Heart right ventricle (tissue), 16 donors: Measurements from ENCODE around the gene SAA2. TPM values are rescaled to one million over a fixed set of nuclear protein-coding genes. Genes with fewer than 3 reads are reported as not detected.
"Not testable (repeated sequence)": the region's sequence is repeated elsewhere in the genome, so short reads cannot be mapped to it uniquely, and the experiment has no call there.

ENCODE experiments used
- ATAC-seq, 8 donors: fragments of 200-7000 bp; cut with Tn5 transposase; one replicate each; pipeline ENCODE4 v1.9.1; 2020; ENCODE audit warnings: mild to moderate bottlenecking in 8 of 8, moderate library complexity in 8 of 8, moderate number of reproducible peaks in 1 of 8
- DNase-seq, 2 donors: peaks; one replicate each; pipeline ENCODE4 v3.0.0-alpha.2; 2020
- H3K27ac ChIP-seq, 10 donors: fragments of 200-600 bp; sonication (generic) in 2 of 10; one replicate each; pipeline versions ENCODE4 v1.5.0 to v1.8.0; 2020 to 2022; ENCODE audit warnings: mild to moderate bottlenecking in 3 of 10
- H3K27me3 ChIP-seq, 7 donors: fragments of 200-600 bp; one replicate each; pipeline ENCODE4 v1.8.0; 2021 to 2022; ENCODE audit warnings: mild to moderate bottlenecking in 2 of 7
- H3K36me3 ChIP-seq, 9 donors: fragments of 200-600 bp; sonication (generic) in 1 of 9; one replicate each; pipeline versions ENCODE4 v1.5.0 to v1.8.0; 2020 to 2022; ENCODE audit warnings: mild to moderate bottlenecking in 2 of 9
- H3K4me1 ChIP-seq, 9 donors: fragments of 200-600 bp; sonication (generic) in 1 of 9; one replicate each; pipeline versions ENCODE4 v1.5.0 to v1.8.0; 2020 to 2022; ENCODE audit warnings: mild to moderate bottlenecking in 4 of 9
- H3K4me3 ChIP-seq, 10 donors: fragments of 200-600 bp; sonication (generic) in 2 of 10; one replicate each; pipeline versions ENCODE4 v1.5.0 to v1.8.0; 2020 to 2022; ENCODE audit warnings: mild to moderate bottlenecking in 7 of 10, moderate library complexity in 2 of 10
- H3K9me3 ChIP-seq, 11 donors: fragments of 200-600 bp in 10 of 11; sonication (generic) in 2 of 11; one replicate each; pipeline versions ENCODE4 v1.5.0 to v1.8.0; 2013 to 2022; ENCODE audit warnings: mild to moderate bottlenecking in 2 of 11, control low read depth in 1 of 11, moderate library complexity in 1 of 11
- CTCF ChIP-seq, 9 donors: fragments of 200-600 bp; sonication (generic) in 2 of 9; IDR thresholded peaks; one replicate each; pipeline versions ENCODE4 v1.5.0 to v1.8.0; 2021 to 2022; ENCODE audit warnings: antibody characterized with exemption in 9 of 9, mild to moderate bottlenecking in 5 of 9, moderate library complexity in 1 of 9
- WGBS, 2 donors: extraction: QIAGEN DNeasy Blood & Tissue Kit; methylation state at CpG; one replicate each; pipeline ENCODE4 v1.1.7; 2013; ENCODE audit warnings: inconsistent platforms in 1 of 2; 5-methylcytosine and 5-hydroxymethylcytosine counted together
- intact Hi-C, 10 donors: fragments of 100-400 bp; cut with DNase I; formaldehyde crosslinking; loops; one replicate each; pipeline versions ENCODE4 v1.11.1 to v1.14.2; 2022
- polyA plus RNA-seq, 2 donors: library from polyadenylated mRNA; stranded (reverse); fragments of 200-250 nt; gene quantifications; one replicate each; pipeline ENCODE4 v1.2.3, GENCODE V29; 2013
- total RNA-seq, 10 donors: library from RNA; stranded (reverse); fragmentation: NEBNext Ultra II Directional in 3 of 10; extraction: Animal tissue kit (Norgen Biotek cat#: 25700) in 3 of 10; gene quantifications; one replicate each; pipeline versions ENCODE4 v1.2.1 to v1.2.4, GENCODE V29; 2021 to 2023
- donor health status: Arrhythmogenic right ventricular cardiomyopathy.
- donor health status: ischemic (EF 13 %, LVEDD 7.1; RV severe dilation, severe dysfunction).
- donor health status: healthy with polysubstance abuse.
- donor health status: DM: no; HTN: yes; CAD: no.
- donor health status: DM: no; HTN: no; CAD: no.
- donor health status: ischemic (EF 25% LVEDD 6.9; RV normal size, moderate dysfunction).
- donor health status: ischemic (EF 25% LVEDD 5.7; RV mildly dilated, moderate dysfunction).
- donor health status: healthy.
- donor health status: DM: yes; HTN: yes; CAD: no.
- donor health status: Ischemic cardiomyopathy.
- donor health status: ischemic (EF 35%, LVEDD 5.7; RV mildly dilated, moderate dysfunction).
- donor health status: nonischemic (EF 11% LVEDD 7.7; RV severe dilation, severe dysfunction).
- donor health status: DM: yes; HTN: yes; CAD: no.
- donor health status: PGD.
- donor health status: ischemic (EF 29% LVEDD 5.4; RV normal size, mild dysfunction).
- donor health status: nonischemic (EF 23%, LVEDD 6.1; RV moderate dilation, normal function).

The SAA2 gene
- total and polyA plus RNA-seq, 12 donors, result 0.61 to 4.1 (median 2.1) TPM; not detected in 7

GRCh38 chr11:18259259-18259658 is 10.8 kb upstream of the SAA2 start:
- no peak for TF ChIP-seq CTCF (IDR thresholded peaks at IDR 0.05)
- Histone ChIP-seq H3K4me3 (no peak overlapping the region), H3K27ac (no peak overlapping the region), H3K4me1 (no peaks in the 10 kb centered on the region), H3K9me3 (no peaks in the 10 kb centered on the region), H3K27me3 (peaks cover 0 to 3% (median 0%) of the 10 kb centered on the region in 7 donors), H3K36me3 (no peaks in the 10 kb centered on the region)
- intact Hi-C loops, result no loop called here
- DNase-seq (no peak), ATAC-seq (no peak)

GRCh38 chr11:18254781-18255361 is 6.4 kb upstream of the SAA2 start:
- WGBS, 2 donors, result 58 to 64% methylated on average over 2 of the region's 2 CpGs
- ATAC-seq (no peak), DNase-seq (no peak)
- TF ChIP-seq CTCF (IDR thresholded peaks at IDR 0.05), result no peak
- no peaks in the 10 kb centered on the region for H3K4me1 ChIP-seq
- H3K27ac ChIP-seq, result no peak overlapping the region
- peaks cover 0 to 7% (median 0%) of the 10 kb centered on the region in 7 donors for H3K27me3 ChIP-seq
- no peaks in the 10 kb centered on the region for H3K36me3 ChIP-seq
- intact Hi-C loops, result no loop called here
- no peak overlapping the region for H3K4me3 ChIP-seq
- no peaks in the 10 kb centered on the region for H3K9me3 ChIP-seq

GRCh38 chr11:18253778-18254338 is 5.4 kb upstream of the SAA2 start:
- no peaks in the 10 kb centered on the region for H3K9me3 ChIP-seq
- H3K4me1 ChIP-seq, result no peaks in the 10 kb centered on the region
- no peaks in the 10 kb centered on the region for H3K36me3 ChIP-seq
- ATAC-seq (no peak), DNase-seq (no peak)
- TF ChIP-seq CTCF (IDR thresholded peaks at IDR 0.05), result no peak
- H3K27ac ChIP-seq, result no peak overlapping the region
- intact Hi-C loops, result no loop called here
- WGBS, 2 donors, result 82 to 85% methylated on average over 11 of the region's 11 CpGs
- H3K4me3 ChIP-seq, result no peak overlapping the region
- peaks cover 0 to 12% (median 0%) of the 10 kb centered on the region in 7 donors for H3K27me3 ChIP-seq

- H3K27ac ChIP-seq, result no peak overlapping the region
- ATAC-seq (no peak), DNase-seq (no peak)
- H3K4me3 ChIP-seq, result no peak overlapping the region
- intact Hi-C loops, result no loop called here
- H3K4me1 ChIP-seq, result no peaks in the 10 kb centered on the region
- H3K27me3 ChIP-seq, result peaks cover 0 to 13% (median 0%) of the 10 kb centered on the region in 7 donors
- WGBS, 2 donors, result 82 to 84% methylated on average over 3 of the region's 3 CpGs
- no peak for TF ChIP-seq CTCF (IDR thresholded peaks at IDR 0.05)
- no peaks in the 10 kb centered on the region for H3K36me3 ChIP-seq
- H3K9me3 ChIP-seq, result no peaks in the 10 kb centered on the region
These were observed 4.8 kb upstream of the SAA2 start for GRCh38 chr11:18253233-18253632.

- H3K27ac ChIP-seq, intact Hi-C loops, H3K4me1 ChIP-seq, H3K9me3 ChIP-seq, DNase-seq, H3K4me3 ChIP-seq, H3K27me3 ChIP-seq, ATAC-seq, H3K36me3 ChIP-seq: not testable (repeated sequence)
- WGBS, 2 donors, result 43 to 49% methylated on average over 2 of the region's 6 CpGs
These were observed 1.3 kb downstream of the SAA2 start for GRCh38 chr11:18247191-18247581.

- ATAC-seq, H3K36me3 ChIP-seq, DNase-seq, H3K4me1 ChIP-seq, H3K27me3 ChIP-seq, H3K9me3 ChIP-seq, intact Hi-C loops: not testable (repeated sequence)
- peak overlapping the region in 1 of 10 donors; percentile 27 for H3K4me3 ChIP-seq
- peak overlapping the region in 1 of 10 donors; percentile 64 for H3K27ac ChIP-seq
- WGBS, 2 donors, result 77 to 81% methylated on average over 10 to 11 of the region's 11 CpGs
These were observed 1.9 kb downstream of the SAA2 start for GRCh38 chr11:18246379-18247190.
